ENCODE data around the gene PTPRN2. TPM values are rescaled to one million over a fixed set of nuclear protein-coding genes. Genes with fewer than 3 reads are reported as not detected.

PTPRN2 gene
- total RNA-seq, 1 donor from 2014 or later, result 2.4 TPM

DNA sequence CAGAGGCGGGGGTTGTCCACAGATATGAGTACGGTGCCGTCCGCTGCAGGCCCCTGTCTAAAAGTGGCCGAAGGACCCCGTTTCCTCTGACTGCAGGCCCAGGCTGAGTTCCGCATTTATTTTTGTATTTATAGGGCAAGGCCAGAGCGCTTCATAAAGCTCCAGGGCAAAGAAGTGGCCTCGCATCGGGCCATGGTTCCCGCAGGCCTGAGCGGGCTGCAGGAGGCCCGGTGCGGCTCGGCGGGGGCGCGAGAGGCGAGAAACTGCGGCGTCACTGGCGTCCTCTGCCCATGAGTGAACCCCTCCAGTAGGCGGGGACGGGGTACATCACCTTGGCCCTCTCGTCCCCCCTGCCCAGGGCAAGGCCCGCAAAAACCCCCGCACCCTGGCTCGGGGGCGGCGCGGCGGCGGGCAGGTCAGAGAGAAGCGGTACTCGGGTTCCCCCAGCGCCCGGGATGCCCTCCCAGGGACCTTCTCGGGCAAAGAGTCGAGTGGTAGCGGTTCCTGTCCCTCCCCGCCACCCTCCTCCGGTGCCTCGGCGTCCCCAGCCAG, 895.1 kb downstream of the PTPRN2 start:
- Histone ChIP-seq H3K4me3 (ENCODE audit: low read depth, low read length) (no peak overlapping the region), H3K27me3 (ENCODE audit: control insufficient read depth, insufficient read depth, low read length) (peaks cover 58% of the 10 kb centered on the region), H3K36me3 (ENCODE audit: control insufficient read depth, insufficient read depth, low read length) (no peaks in the 10 kb centered on the region)
- DNase-seq (ENCODE audit: low read depth), result no peak
- TF ChIP-seq, protein P1, sequence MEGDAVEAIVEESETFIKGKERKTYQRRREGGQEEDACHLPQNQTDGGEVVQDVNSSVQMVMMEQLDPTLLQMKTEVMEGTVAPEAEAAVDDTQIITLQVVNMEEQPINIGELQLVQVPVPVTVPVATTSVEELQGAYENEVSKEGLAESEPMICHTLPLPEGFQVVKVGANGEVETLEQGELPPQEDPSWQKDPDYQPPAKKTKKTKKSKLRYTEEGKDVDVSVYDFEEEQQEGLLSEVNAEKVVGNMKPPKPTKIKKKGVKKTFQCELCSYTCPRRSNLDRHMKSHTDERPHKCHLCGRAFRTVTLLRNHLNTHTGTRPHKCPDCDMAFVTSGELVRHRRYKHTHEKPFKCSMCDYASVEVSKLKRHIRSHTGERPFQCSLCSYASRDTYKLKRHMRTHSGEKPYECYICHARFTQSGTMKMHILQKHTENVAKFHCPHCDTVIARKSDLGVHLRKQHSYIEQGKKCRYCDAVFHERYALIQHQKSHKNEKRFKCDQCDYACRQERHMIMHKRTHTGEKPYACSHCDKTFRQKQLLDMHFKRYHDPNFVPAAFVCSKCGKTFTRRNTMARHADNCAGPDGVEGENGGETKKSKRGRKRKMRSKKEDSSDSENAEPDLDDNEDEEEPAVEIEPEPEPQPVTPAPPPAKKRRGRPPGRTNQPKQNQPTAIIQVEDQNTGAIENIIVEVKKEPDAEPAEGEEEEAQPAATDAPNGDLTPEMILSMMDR (IDR thresholded peaks at IDR 0.05; ENCODE audit: insufficient read depth, low read length, poor library complexity, severe bottlenecking), result no peak

- H3K4me3 ChIP-seq (ENCODE audit: low read depth, low read length), result no peak overlapping the region
- DNase-seq (ENCODE audit: low read depth), result no peak
- H3K27me3 ChIP-seq (ENCODE audit: control insufficient read depth, insufficient read depth, low read length), result peaks cover 60% of the 10 kb centered on the region
- H3K36me3 ChIP-seq (ENCODE audit: control insufficient read depth, insufficient read depth, low read length), result no peaks in the 10 kb centered on the region
- TF ChIP-seq, protein P1 (IDR thresholded peaks at IDR 0.05; ENCODE audit: insufficient read depth, low read length, poor library complexity, severe bottlenecking), result no peak
Measured at GRCh38 chr7:157691586-157692459, 895.8 kb downstream of the PTPRN2 start.

GRCh38 chr7:157690833-157691585, 896.6 kb downstream of the PTPRN2 start:
- peaks cover 67% of the 10 kb centered on the region for H3K27me3 ChIP-seq (ENCODE audit: control insufficient read depth, insufficient read depth, low read length)
- no peaks in the 10 kb centered on the region for H3K36me3 ChIP-seq (ENCODE audit: control insufficient read depth, insufficient read depth, low read length)
- no peak overlapping the region for H3K4me3 ChIP-seq (ENCODE audit: low read depth, low read length)
- DNase-seq (ENCODE audit: low read depth), result no peak
- TF ChIP-seq, protein P1 (IDR thresholded peaks at IDR 0.05; ENCODE audit: insufficient read depth, low read length, poor library complexity, severe bottlenecking), result no peak

DNA sequence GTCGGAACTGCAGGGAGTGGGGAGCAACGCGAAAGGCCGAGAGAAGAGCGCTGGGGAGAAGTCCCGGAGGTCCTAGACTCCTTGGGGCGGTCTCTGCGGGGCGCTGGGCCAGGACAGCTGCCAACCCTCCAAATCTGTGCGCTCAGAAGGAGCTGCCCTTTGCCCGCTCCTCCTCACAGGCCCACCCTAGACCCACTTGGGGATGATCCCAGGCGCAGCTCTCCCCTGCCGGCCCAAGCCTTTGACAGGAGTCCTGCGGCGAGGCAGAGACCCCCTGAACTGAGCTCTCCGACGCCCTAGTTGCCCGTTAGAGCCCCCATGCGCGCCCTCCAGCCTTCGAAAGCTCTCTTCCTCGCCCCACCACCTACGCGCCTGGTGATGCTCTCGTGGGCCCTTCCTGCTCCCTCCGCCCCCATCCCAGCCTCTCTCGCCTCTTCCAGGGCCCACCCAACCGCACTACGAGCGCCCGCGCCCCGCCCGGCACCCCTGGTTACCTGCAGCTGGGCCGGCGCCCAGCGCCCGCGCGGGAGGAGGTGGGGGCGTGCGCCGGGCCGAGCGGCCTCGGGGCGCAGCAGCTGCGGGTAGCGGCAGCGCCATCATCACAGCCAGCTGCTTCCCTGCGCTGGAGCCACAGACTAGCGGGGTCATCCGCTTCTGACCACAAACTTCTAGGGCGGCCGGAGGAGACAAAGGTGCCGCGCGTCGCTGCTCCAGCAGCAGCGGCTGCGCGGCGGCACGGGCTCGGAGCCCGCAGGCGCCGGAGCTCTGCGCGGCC, 897.4 kb downstream of the PTPRN2 start:
- peaks cover 75% of the 10 kb centered on the region for H3K27me3 ChIP-seq (ENCODE audit: control insufficient read depth, insufficient read depth, low read length)
- TF ChIP-seq, protein P1 (IDR thresholded peaks at IDR 0.05; ENCODE audit: insufficient read depth, low read length, poor library complexity, severe bottlenecking), result no peak
- no peak overlapping the region for H3K4me3 ChIP-seq (ENCODE audit: low read depth, low read length)
- H3K36me3 ChIP-seq (ENCODE audit: control insufficient read depth, insufficient read depth, low read length), result no peaks in the 10 kb centered on the region
- DNase-seq (ENCODE audit: low read depth), result no peak

DNA sequence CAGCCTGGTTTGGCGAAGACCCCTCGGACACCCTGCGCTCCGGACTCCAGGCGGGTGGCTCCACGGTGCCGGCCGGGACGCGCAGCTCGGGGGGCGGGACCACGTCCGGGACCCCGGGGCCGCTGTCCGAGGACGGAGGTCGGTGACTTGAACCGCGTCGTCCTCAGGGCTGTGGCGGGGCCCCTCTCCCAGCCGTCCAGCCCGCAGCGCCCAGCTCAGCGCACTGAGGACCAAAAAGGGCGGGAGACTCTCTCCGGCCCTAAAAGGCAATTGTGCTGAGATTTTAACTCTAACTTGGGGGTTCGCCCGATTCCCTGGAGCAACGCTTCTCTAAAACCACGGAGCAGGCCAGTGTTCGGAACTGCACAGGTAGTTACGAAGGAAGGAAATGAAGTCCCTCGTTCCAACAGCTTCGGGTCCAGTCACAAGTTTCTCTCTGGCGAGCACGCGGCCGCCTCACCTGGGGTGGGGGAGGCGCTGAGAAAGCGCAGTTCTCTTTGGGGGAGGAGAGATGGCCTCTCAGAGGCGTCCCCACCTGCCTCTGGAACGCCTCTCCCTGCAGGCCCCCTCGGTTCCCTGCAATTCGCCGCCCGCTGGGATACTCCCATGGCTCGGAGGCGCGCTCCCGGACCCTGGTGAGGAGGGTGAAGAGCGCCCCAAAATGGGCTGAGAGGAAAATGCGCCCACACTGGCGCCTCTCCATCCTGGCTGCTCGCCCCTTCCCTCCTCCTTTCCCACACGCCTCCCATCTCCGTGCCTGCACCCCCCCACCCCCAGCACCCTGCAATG, 898.2 kb downstream of the PTPRN2 start:
- Histone ChIP-seq H3K4me3 (ENCODE audit: low read depth, low read length) (no peak overlapping the region), H3K27me3 (ENCODE audit: control insufficient read depth, insufficient read depth, low read length) (peaks cover 81% of the 10 kb centered on the region), H3K36me3 (ENCODE audit: control insufficient read depth, insufficient read depth, low read length) (no peaks in the 10 kb centered on the region)
- TF ChIP-seq, protein P1 (IDR thresholded peaks at IDR 0.05; ENCODE audit: insufficient read depth, low read length, poor library complexity, severe bottlenecking), result no peak
- DNase-seq (ENCODE audit: low read depth), result no peak

Data from kidney epithelial cell (primary cell).